ENCODE data around the gene INPP4A.
A peak's percentile ranks its signal among the peaks of the same experiment; 100 is the strongest.

The INPP4A gene

GRCh38 chr2:98477506-98477905 is 32.8 kb downstream of the INPP4A start:
- DNase-seq: no peak

GRCh38 chr2:98478088-98478551 is 33.5 kb downstream of the INPP4A start:
- no peak for DNase-seq

GRCh38 chr2:98478907-98479306 is 34.2 kb downstream of the INPP4A start:
- DNase-seq: no peak

- DNase-seq: no peak
These were observed 34.7 kb downstream of the INPP4A start for GRCh38 chr2:98479371-98479770.

- peak; percentile 42 to 81 for DNase-seq
These were observed 35.4 kb downstream of the INPP4A start for GRCh38 chr2:98479959-98480524.

- DNase-seq: no peak
These were observed 35.9 kb downstream of the INPP4A start for GRCh38 chr2:98480598-98480997.

- no peak for DNase-seq
These were observed 37.7 kb downstream of the INPP4A start for GRCh38 chr2:98482362-98482761.

- no peak for DNase-seq
These were observed 38.7 kb downstream of the INPP4A start for GRCh38 chr2:98483257-98483861.

- DNase-seq: no peak
These were observed 39.5 kb downstream of the INPP4A start for GRCh38 chr2:98484121-98484557.

GRCh38 chr2:98484652-98485452 is 40.2 kb downstream of the INPP4A start:
- DNase-seq: no peak

GRCh38 chr2:98485453-98485755 is 40.7 kb downstream of the INPP4A start:
- no peak for DNase-seq

- DNase-seq: no peak
These were observed 41.8 kb downstream of the INPP4A start for GRCh38 chr2:98486374-98486981.

- DNase-seq: no peak
These were observed 42.6 kb downstream of the INPP4A start for GRCh38 chr2:98487101-98487805.

- no peak for DNase-seq
These were observed 43.1 kb downstream of the INPP4A start for GRCh38 chr2:98487806-98488189.

GRCh38 chr2:98488252-98488651 is 43.6 kb downstream of the INPP4A start:
- DNase-seq: no peak

- DNase-seq: no peak
These were observed 44.8 kb downstream of the INPP4A start for GRCh38 chr2:98489486-98489885.

GRCh38 chr2:98489971-98490962 is 45.6 kb downstream of the INPP4A start:
- no peak for DNase-seq

GRCh38 chr2:98492441-98492840 is 47.8 kb downstream of the INPP4A start:
- no peak for DNase-seq

GRCh38 chr2:98494699-98495098 is 50.0 kb downstream of the INPP4A start:
- no peak for DNase-seq

- DNase-seq: no peak
These were observed 52.3 kb downstream of the INPP4A start for GRCh38 chr2:98496750-98497493.
